DND-41 (cell line): ENCODE data around the gene MVK.

ENCODE experiments used
- ATAC-seq: fragments of 200-7000 bp; cut with Tn5 transposase; 3 replicates; pipeline ENCODE4 v1.9.1; 2021; ENCODE audit warnings: low read depth; ENCODE audit not compliant: insufficient read depth
- DNase-seq: peaks from one replicate; pipeline ENCODE4 v3.0.0-alpha.2; 2020
- H2AFZ ChIP-seq: 2 replicates; pipeline ENCODE4 v1.6.0; 2012; ENCODE audit warnings: low read depth, low read length
- H3K27ac ChIP-seq: 2 replicates; pipeline ENCODE4 v1.5.1; 2012; ENCODE audit warnings: low read length, inconsistent platforms
- H3K27me3 ChIP-seq: fragments of 200-600 bp; sonication (generic); 2 replicates; pipeline ENCODE4 v1.6.0; 2012; ENCODE audit warnings: low read length, mild to moderate bottlenecking, inconsistent platforms; ENCODE audit not compliant: insufficient read depth, poor library complexity
- H3K36me3 ChIP-seq: 2 replicates; pipeline ENCODE4 v1.5.1; 2012; ENCODE audit warnings: low read length, inconsistent platforms; ENCODE audit not compliant: insufficient read depth
- H3K4me1 ChIP-seq: 2 replicates; pipeline ENCODE4 v1.5.1; 2012; ENCODE audit warnings: mild to moderate bottlenecking, low read length; ENCODE audit not compliant: insufficient read depth
- H3K4me2 ChIP-seq: 2 replicates; pipeline ENCODE4 v1.6.0; 2012; ENCODE audit warnings: mild to moderate bottlenecking, moderate library complexity, low read length, inconsistent platforms; ENCODE audit not compliant: insufficient read depth
- H3K4me3 ChIP-seq, 2 experiments: fragments of 200-600 bp in 1 of 2; shearing (Covaris generic) in 1 of 2; 2 replicates each; pipeline ENCODE4 v1.5.1; 2012 to 2016; ENCODE audit warnings: inconsistent platforms in 2 of 2, low read length in 2 of 2, mild to moderate bottlenecking in 2 of 2, low read depth in 1 of 2, moderate library complexity in 1 of 2
- H3K79me2 ChIP-seq: 2 replicates; pipeline ENCODE4 v1.6.0; 2012; ENCODE audit warnings: low read length, inconsistent platforms; ENCODE audit not compliant: insufficient read depth
- H3K9ac ChIP-seq: 2 replicates; pipeline ENCODE4 v1.6.0; 2012; ENCODE audit warnings: low read depth, mild to moderate bottlenecking, inconsistent platforms, low read length, moderate library complexity
- H3K9me3 ChIP-seq: 2 replicates; pipeline ENCODE4 v1.5.1; 2012; ENCODE audit warnings: low read length, moderate library complexity, mild to moderate bottlenecking, inconsistent platforms; ENCODE audit not compliant: insufficient read depth, severe bottlenecking
- H4K20me1 ChIP-seq: 2 replicates; pipeline ENCODE4 v1.6.0; 2012; ENCODE audit warnings: low read length; ENCODE audit not compliant: insufficient read depth
- EZH2 ChIP-seq: IDR thresholded peaks from 3 replicates; pipeline ENCODE4 v1.6.1; 2012; ENCODE audit warnings: borderline replicate concordance, low read depth, mild to moderate bottlenecking, moderate library complexity, low read length, inconsistent platforms; ENCODE audit not compliant: severe bottlenecking
- TF ChIP-seq, protein P1 (sequence below): IDR thresholded peaks from 2 replicates; pipeline ENCODE4 v1.5.1; 2012; ENCODE audit warnings: borderline replicate concordance, low read length, moderate library complexity, mild to moderate bottlenecking; ENCODE audit not compliant: poor library complexity, severe bottlenecking; ENCODE audit errors: extremely low read depth

The MVK gene

GRCh38 chr12:109597795-109598427, 24.3 kb downstream of the MVK start:
- no peak overlapping the region for H3K4me2 ChIP-seq
- H3K9me3 ChIP-seq: no peaks in the 10 kb centered on the region
- H4K20me1 ChIP-seq: peaks cover 26% of the 10 kb centered on the region
- peak; percentile 73 for DNase-seq
- no peak overlapping the region for H3K27ac ChIP-seq
- H3K79me2 ChIP-seq: no peaks in the 10 kb centered on the region
- TF ChIP-seq EZH2: no peak
- TF ChIP-seq, protein P1, sequence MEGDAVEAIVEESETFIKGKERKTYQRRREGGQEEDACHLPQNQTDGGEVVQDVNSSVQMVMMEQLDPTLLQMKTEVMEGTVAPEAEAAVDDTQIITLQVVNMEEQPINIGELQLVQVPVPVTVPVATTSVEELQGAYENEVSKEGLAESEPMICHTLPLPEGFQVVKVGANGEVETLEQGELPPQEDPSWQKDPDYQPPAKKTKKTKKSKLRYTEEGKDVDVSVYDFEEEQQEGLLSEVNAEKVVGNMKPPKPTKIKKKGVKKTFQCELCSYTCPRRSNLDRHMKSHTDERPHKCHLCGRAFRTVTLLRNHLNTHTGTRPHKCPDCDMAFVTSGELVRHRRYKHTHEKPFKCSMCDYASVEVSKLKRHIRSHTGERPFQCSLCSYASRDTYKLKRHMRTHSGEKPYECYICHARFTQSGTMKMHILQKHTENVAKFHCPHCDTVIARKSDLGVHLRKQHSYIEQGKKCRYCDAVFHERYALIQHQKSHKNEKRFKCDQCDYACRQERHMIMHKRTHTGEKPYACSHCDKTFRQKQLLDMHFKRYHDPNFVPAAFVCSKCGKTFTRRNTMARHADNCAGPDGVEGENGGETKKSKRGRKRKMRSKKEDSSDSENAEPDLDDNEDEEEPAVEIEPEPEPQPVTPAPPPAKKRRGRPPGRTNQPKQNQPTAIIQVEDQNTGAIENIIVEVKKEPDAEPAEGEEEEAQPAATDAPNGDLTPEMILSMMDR: peak; percentile 93
- H3K27me3 ChIP-seq: no peaks in the 10 kb centered on the region
- peak overlapping the region; percentile 57; the same call in 1 of the 2 replicates for H2AFZ ChIP-seq
- peaks cover 23% of the 10 kb centered on the region; the same call in 1 of the 2 replicates for H3K36me3 ChIP-seq
- H3K9ac ChIP-seq: no peak overlapping the region
- 0 out of 2 replicates have a peak, but pooled peaks cover 2% of the 10 kb centered on the region for H3K4me1 ChIP-seq
- H3K4me3 ChIP-seq: no peak overlapping the region
- peak; percentile 63 for ATAC-seq

DNA sequence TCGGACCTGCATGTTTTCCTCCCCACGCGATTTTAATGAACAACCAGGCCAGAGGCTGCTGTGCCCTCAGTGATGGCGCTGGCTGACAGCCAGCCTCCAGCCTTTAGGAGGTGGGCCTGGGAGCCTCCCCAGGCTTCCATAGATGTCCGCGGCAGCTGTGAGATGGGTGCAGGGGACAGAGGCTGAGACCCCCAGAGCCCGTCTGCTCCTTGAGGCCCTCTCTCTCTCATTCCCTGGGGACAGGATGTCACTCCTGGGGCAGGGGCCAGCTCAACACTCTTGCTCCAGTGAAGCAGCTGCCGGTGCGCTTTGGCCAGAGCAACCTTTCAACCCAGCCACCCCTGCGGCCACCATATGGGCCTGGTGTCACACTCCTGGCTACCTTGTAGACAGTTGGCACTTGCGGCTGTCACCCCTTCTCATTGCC, 24.8 kb downstream of the MVK start:
- no peak for TF ChIP-seq EZH2
- TF ChIP-seq, protein P1: no peak
- H3K9ac ChIP-seq: no peak overlapping the region
- no peak for DNase-seq
- H4K20me1 ChIP-seq: peaks cover 24% of the 10 kb centered on the region
- 0 out of 2 replicates have a peak, but pooled peaks cover 2% of the 10 kb centered on the region for H3K4me1 ChIP-seq
- H3K4me2 ChIP-seq: no peak overlapping the region
- H3K27ac ChIP-seq: no peak overlapping the region
- H3K36me3 ChIP-seq: peaks cover 17% of the 10 kb centered on the region; the same call in 1 of the 2 replicates
- no peaks in the 10 kb centered on the region for H3K79me2 ChIP-seq
- no peak overlapping the region for H3K4me3 ChIP-seq
- ATAC-seq: no peak
- H3K27me3 ChIP-seq: no peaks in the 10 kb centered on the region
- H3K9me3 ChIP-seq: no peaks in the 10 kb centered on the region
- H2AFZ ChIP-seq: no peak overlapping the region

- Histone ChIP-seq H4K20me1 (peaks cover 24% of the 10 kb centered on the region), H3K79me2 (no peaks in the 10 kb centered on the region), H3K9me3 (no peaks in the 10 kb centered on the region), H3K36me3 (peaks cover 14% of the 10 kb centered on the region; the same call in 1 of the 2 replicates), H3K4me2 (no peak overlapping the region), H3K4me3 (no peak overlapping the region), H3K4me1 (0 out of 2 replicates have a peak, but pooled peaks cover 2% of the 10 kb centered on the region), H3K9ac (no peak overlapping the region), H3K27ac (no peak overlapping the region), H3K27me3 (no peaks in the 10 kb centered on the region), H2AFZ (no peak overlapping the region)
- no peak for TF ChIP-seq EZH2
- TF ChIP-seq, protein P1: no peak
- ATAC-seq (no peak), DNase-seq (no peak)
Measured at GRCh38 chr12:109599087-109599486, 25.5 kb downstream of the MVK start.
